K562 treated with DMSO at 1 percent for 48 hours (cell line): ENCODE results near the gene RPUSD3. TPM values are rescaled to one million over a fixed set of nuclear protein-coding genes. Genes with fewer than 3 reads are reported as not detected.

Experiments used
- total RNA-seq: library from RNA; unstranded; fragments of 300-600 nt; gene quantifications from 2 replicates; pipeline ENCODE4 v1.2.3, GENCODE V29; 2022; ENCODE audit warnings: low replicate concordance; ENCODE audit errors: extremely low read depth

RPUSD3 gene, protein sequence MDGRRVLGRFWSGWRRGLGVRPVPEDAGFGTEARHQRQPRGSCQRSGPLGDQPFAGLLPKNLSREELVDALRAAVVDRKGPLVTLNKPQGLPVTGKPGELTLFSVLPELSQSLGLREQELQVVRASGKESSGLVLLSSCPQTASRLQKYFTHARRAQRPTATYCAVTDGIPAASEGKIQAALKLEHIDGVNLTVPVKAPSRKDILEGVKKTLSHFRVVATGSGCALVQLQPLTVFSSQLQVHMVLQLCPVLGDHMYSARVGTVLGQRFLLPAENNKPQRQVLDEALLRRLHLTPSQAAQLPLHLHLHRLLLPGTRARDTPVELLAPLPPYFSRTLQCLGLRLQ
- not detected in 2 replicates for total RNA-seq

DNA sequence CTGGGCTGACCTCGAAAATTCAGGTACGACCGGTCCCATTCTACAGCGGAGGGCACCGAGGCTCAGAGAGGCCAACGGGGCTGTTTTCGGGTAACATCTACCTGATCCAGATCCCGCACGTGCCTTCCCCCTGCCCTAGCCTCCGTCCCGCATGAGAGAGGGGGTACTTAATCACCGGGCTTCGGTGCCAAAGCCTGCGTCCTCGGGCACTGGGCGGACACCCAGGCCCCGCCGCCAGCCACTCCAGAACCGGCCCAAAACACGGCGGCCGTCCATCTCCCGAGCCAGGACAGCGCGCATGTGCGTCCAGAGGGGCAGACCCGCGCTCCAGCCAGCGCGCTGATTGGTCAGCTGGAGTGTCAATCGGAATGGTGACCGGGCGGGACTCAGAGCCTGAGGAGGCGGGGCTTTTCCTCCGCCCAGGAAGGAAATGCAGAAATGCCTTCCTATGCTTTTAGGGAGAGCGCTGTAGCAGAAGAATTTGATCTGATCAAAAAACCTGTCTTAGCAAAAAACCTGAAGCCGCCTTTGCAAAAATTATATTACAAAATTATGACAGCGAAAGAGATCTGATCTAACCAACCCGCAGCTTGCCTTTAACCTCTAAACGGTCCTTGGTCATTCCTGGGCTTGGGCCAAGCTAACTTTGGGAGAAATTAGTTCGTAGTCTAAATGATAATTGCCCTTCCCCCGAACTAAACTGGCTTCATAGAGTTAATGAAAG is at the start of gene RPUSD3:
TSS of gene RPUSD3 (minus strand) at position 294 of the 724 bp plus-strand sequence. CDS start at position 276, 18 bp downstream.

DNA sequence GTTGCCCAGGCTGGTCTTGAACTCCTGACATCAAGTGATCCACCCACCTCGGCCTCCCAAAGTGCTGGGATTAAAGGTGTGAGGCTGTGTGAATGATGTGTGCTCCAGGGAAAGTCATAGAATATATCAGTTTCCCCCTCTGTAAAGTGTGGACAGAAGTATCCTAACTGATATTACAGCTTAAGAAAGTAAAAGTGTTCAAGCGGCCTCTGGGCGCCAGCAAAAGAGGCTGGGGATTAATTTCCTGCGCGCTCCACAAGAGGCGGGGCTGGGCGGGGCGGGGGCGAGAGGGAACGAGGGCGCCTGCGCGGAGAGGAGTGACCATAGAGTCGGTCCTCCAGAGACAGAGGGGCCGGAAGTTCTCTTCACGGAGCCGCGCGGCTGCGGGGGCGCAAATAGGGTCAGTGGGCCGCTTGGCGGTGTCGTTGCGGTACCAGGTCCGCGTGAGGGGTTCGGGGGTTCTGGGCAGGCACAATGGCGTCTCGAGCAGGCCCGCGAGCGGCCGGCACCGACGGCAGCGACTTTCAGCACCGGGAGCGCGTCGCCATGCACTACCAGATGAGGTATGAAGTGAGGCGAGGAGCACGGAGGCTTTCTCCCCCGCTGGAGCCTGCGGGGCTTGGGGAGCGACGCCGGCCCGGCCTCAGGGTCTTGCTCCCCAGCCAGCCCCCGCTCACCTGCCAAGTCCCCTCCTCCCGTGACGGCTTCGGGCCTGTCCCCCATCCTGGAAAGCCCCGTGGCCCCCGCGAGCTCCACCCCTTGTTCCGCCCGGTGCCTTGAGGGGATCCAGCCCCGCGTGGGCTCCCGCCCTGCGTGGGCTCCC is 46.7 kb upstream of the RPUSD3 start, which contains the start of gene JAGN1:
TSS of gene JAGN1 (plus strand) at position 362 of the 823 bp plus-strand sequence. CDS start at position 475, 113 bp downstream.

DNA sequence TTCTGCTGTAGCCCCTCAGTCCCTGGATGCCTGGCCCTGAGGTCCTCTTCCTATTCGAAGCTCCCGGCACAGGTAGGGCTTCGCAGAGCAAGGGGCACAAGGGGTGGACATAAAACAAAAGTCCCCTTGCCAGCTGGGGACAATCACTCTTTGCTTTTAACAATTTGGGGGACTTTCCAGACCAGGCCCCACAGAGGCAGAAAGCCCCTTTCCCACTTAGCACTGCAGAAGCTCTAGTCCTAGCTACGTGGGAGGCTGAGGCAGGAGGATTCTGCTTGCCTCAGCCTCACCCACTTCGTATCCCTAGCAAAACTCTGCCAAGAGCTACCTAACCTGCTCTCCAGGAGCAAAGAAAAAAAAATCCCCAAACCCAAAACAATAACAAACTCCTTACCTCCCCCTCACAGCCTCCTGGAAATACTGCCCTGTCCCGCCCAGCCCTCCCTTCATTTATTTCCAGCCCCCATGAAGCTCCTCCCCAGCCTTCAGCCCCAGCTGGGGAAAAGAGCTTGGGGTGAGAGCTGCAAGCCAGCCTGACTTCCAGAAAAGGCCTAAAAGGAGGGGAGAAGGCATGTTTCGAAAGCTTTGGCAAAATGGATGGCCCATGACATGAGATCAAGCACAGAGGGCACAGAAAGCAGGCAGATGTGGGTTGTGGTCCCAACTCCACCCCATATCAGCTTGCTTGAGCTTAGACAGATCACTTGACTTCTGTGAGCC is 36.2 kb upstream of the RPUSD3 start, which contains the start of gene CIDEC:
TSS of gene CIDEC (minus strand) at position 424 of the 720 bp plus-strand sequence. CDS start 1,767 bp downstream, outside the sequence.

DNA sequence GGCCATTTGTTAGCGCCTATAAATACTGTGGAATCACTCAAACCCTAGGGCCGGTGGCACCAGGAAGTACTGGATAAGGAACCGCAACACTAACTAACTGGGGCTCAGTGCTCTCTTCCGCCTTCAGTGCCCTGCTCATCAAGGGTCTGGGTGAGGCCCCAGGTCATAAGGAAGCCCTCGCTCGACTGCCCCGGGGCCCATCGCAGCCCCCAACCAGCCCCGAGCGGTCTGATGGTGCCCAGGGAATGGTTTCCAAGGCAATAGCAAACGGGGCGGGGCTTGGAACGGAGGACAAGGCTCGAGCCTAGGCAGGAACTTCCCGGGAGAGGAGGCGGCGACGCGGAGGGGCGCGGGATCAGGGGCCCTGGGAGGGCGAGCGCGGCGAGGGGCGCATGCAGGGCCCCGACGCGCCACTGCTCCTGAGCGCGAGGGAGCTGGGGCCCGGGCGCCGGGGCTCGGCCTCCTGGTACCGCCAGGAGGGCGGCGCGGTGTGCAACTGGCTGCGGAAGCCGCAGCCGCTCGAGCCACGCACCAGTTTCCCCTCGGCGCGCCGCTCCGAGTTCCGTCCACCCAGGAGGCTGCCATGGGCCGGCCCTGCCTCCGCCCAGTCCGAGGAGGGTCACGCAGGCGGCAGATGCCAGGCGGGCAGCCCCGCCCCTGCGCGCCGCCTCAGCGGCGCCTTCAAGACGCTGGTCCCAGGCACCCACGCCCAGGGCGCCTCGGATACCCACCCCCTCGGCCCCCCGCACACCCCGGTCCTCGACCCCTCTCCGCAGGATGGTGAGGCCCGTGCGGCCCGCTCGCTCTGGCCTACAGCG is 34.0 kb downstream of the RPUSD3 start, which contains the start of gene TTLL3:
TSS of gene TTLL3 (plus strand) at position 648 of the 818 bp plus-strand sequence. CDS start 400 bp downstream, outside the sequence.

DNA sequence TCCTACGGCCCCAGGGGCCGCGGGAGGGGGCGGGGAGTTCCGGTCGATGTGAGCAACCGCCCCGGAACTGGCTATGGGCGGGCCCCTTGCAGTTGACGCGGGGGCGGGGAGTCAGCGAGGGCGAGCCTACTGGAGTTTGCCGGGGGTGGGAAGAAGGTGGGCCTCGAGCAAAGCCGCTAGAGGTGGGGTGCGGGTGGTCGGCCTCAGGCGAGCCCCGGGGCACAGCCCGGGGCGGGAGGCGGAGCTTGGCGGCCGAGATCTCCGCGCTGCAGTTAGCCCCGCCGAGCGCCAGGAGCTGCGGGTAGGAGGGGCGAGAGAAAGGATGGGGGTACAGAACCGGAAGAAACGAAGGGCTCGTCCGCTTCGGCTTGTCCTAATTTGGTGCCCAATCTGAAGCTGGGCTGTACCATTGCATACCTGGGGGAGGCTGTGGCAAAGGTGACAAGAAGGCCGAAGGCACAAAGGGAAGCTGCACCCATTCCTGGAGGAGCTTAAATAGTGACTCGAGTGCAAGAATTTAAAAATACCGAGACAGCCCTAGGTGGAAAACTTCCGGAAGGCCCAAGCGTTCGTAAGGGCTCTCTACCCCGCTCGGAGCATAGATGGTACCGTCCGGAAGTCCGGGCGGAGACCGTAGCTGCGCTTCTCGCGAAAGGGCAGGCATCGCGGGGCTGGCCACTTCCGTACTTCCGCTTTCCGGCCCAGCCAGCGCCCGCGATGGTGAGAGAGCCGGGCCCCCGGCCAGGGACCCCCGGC is 51.2 kb downstream of the RPUSD3 start, which contains the start of the genes ARPC4 and TADA3:
TSS of gene ARPC4 (plus strand) at position 678 of the 756 bp plus-strand sequence. CDS start at position 718, 40 bp downstream.
TSS of gene TADA3 (minus strand) at position 69 of the 756 bp plus-strand sequence. CDS start 1,007 bp downstream, outside the sequence.

Other genes starting within 250 kb of the RPUSD3 start
- gene MTMR14, start 194.5 kb downstream of the RPUSD3 start, total RNA-seq, result 308 TPM in 1 of 2 replicates, not detected in the other
- gene CPNE9, start 140.2 kb downstream of the RPUSD3 start, total RNA-seq, result not detected in 2 replicates
- gene BRPF1, start 112.3 kb downstream of the RPUSD3 start, total RNA-seq, result not detected in 2 replicates
- not detected in 2 replicates for gene OGG1, start 94.1 kb downstream of the RPUSD3 start, total RNA-seq
- gene CAMK1, start 74.1 kb downstream of the RPUSD3 start, total RNA-seq, result not detected in 2 replicates
- not detected in 2 replicates for gene TADA3, start 51.5 kb downstream of the RPUSD3 start, total RNA-seq
- not detected in 2 replicates for gene ARPC4, start 50.9 kb downstream of the RPUSD3 start, total RNA-seq
- not detected in 2 replicates for gene TTLL3, start 33.7 kb downstream of the RPUSD3 start, total RNA-seq
- not detected in 2 replicates for gene CIDEC, start 36.2 kb upstream of the RPUSD3 start, total RNA-seq
- gene JAGN1, start 46.6 kb upstream of the RPUSD3 start, total RNA-seq, result not detected in 2 replicates
- gene IL17RE, start 58.8 kb upstream of the RPUSD3 start, total RNA-seq, result not detected in 2 replicates
- not detected in 2 replicates for gene IL17RC, start 73.1 kb upstream of the RPUSD3 start, total RNA-seq
- not detected in 2 replicates for gene CRELD1, start 89.8 kb upstream of the RPUSD3 start, total RNA-seq
- gene PRRT3, start 108.4 kb upstream of the RPUSD3 start, total RNA-seq, result not detected in 2 replicates
- gene EMC3, start 142.8 kb upstream of the RPUSD3 start, total RNA-seq, result not detected in 2 replicates
- not detected in 2 replicates for gene FANCD2, start 182.4 kb upstream of the RPUSD3 start, total RNA-seq